Measurements from ENCODE around the gene CDC5L. TPM values are rescaled to one million over a fixed set of nuclear protein-coding genes. Genes with fewer than 3 reads are reported as not detected.

CDC5L gene
- total RNA-seq, 2 donors from 2014 or later = 17.8 to 19.1 TPM

DNA sequence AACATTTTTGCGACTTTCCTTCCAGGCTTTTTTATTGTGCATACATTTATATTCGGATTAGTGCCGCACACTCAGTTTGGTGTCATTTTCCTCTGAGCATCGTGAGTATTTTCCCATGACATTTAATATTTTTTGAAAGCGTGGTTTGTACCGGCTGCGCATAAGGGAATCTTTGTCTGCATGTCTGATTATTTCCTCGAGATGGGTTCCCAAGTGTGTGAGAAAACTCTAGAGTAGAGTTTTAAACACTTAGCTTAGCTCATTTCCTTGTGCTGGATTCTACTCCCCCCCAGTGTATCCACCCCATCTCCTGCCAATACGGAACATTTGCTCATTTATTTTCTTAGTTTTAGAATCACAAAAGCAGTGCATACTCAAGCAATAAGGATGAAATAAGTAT, 94.3 kb downstream of the CDC5L start:
- no peak for DNase-seq
- ATAC-seq = peak in 1 of 2 donors; percentile 16
- intact Hi-C loops (cut with DNase I) = loop anchor here in 1 of 2 donors (10.0 kb wide), 1 partner anchor 163 kb away; no protein-coding TSS in a partner anchor

DNA sequence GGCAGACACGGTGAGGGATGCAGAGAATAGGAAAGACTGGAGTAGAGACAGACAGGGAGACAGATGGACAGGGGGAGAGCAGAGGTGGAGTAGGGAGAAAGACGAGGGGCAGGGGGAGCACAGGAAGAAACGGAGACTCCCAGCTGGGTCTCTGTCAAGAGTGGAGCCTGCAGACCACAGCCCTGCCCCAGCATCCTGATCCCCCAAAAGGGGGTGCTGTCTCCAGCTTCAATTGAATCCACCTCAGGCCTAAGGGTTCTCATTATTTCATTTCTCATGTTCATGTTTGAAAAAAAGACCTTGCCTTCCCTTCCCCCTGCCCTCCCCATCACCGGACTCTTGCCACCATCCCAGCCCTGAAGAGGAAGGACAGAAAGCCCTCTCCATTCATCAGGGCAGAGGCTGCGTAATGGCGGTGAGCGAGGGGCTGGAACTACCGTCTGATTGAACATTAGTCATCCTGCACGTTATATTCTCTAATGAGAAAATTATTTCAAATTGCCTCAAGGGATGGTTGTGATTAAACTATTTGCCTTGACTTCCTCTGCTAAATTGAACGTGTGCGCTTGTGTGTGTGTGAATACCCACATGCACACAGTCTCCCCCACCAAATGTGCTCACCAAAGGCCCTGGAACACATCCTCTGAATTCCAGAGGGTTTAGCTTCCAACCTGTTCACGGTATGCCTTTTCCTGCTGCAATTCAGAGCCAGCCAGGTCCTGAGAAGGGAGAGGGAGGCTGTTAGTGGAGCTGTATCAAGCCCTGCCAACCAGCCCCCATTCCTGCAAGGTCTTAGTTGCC, 98.3 kb downstream of the CDC5L start:
- DNase-seq = no peak
- intact Hi-C loops (cut with DNase I) = loop anchor here in 1 of 2 donors (10.0 kb wide), 1 partner anchor 159 kb away; no protein-coding TSS in a partner anchor
- ATAC-seq = no peak

DNA sequence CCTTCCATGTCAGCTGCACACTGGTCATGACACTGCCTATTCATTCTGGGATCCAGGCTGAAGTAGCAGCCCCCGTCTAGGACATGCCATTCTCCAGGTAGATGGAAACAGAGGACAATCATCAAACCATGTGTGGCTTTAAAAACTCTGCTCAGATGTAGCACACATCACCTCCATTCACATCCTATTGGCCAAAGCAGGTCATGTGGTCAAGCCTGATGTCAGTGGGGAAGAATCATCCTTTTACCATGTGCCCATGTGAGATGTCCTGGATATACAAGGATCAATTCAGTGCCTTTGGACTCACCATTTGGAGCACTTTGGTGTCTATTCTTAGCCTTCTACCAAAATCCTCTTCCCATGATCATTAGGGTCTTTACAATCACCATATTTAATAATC, 99.5 kb downstream of the CDC5L start:
- DNase-seq (no peak), ATAC-seq (no peak)
- intact Hi-C loops (cut with DNase I) = loop anchor here in 1 of 2 donors (10.0 kb wide), 1 partner anchor 158 kb away; no protein-coding TSS in a partner anchor

DNA sequence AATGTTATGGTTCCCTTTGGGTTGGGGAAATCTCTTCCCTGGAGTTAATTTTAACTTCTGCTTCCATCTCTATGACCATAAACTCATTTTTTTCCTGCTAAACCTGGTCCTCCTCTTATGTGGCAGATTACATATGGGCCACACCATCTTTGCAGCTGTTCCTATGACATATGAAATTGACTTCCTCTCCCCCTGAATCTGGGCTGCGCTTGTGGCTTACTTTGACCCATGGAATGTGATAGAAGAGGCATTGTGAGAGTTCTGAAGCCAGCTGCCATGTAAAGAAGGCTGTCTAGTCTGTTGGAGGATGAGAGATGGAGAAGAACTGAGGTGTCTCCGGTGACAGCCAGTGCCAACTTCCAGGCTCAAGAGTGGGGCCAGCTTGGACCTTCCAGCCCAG, 100.1 kb downstream of the CDC5L start:
- no peak for DNase-seq
- intact Hi-C loops (cut with DNase I) = loop anchor here in 1 of 2 donors (10.0 kb wide), 1 partner anchor 157 kb away; no protein-coding TSS in a partner anchor
- ATAC-seq = no peak

DNA sequence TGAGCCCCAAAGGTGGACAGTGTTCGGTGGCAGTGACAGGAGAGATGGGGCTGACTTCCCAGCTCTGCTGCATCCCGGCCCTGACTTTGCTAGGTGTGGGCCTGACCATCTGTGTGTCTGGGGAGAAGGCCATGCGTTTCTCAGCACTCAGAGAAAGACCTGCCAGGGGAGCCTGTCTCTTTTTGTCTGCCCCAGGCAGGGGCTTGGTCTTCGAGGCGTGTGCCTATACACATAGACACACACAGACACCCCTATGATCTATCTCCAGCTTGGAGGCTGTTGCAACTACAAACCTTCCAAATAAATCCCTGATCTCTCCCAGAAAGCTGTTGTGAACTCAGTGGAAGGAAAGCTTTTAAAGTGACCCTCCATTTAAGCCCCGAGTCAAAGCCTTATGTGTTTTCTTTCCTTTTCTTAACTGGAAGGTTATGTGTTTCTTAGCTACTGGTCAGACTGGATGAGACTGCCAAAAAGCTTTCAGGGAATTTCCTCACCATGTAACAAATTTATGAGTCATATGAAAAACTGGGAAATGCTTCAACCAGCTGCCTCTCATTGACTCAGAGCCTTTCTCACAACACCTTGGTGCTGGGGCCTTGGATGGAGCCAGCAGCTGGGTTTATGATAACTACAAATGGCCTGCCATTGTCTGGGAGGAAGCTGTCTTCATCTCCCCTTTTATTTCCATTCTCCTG, 102.6 kb downstream of the CDC5L start:
- DNase-seq (peak; percentile 41), ATAC-seq (peak; percentile 89 to 94)
- intact Hi-C loops (cut with DNase I) = loop anchor here in 1 of 2 donors (10.0 kb wide), 1 partner anchor 155 kb away; no protein-coding TSS in a partner anchor

DNA sequence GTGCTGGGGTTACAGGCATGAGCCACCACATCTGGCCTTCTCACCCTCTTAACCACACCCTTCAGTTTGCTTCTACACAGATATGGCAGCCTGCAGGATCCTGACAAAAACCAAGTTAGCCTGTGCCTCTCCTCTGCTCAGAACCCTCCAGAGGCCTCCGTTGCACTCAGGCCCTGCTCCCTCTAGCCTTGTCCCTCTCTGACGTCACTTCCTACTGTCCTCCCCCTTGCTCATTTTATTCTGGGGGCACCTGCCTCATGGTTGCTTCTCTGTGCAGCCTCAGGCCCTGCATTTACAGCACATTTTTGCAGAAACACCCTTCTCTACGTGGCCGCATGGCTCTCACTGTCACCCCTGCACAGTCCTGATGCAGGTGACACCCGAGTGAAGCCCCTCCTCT, 105.6 kb downstream of the CDC5L start:
- no peak for ATAC-seq
- no peak for DNase-seq
- intact Hi-C loops (cut with DNase I) = no loop called here

DNA sequence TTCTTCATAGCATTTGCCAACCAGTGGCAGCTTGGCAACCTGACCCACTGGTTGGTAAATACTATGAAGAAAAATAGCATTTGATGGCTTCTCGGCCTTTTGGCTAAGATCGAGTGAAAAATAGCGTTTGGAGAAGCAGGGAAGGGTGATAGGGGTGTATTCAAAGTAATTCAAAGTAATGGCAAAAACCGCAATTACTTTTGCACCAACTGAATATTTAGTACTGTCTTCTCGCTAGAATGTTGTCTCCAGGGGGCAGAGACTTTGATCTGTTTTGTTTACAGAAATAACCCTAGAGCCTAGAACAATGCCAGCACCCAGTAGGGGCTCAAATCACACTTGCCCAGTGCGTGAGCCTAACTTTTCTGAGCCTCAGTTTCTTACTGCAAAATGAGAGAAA, 106.1 kb downstream of the CDC5L start:
- ATAC-seq = no peak
- no peak for DNase-seq
- intact Hi-C loops (cut with DNase I) = no loop called here

DNA sequence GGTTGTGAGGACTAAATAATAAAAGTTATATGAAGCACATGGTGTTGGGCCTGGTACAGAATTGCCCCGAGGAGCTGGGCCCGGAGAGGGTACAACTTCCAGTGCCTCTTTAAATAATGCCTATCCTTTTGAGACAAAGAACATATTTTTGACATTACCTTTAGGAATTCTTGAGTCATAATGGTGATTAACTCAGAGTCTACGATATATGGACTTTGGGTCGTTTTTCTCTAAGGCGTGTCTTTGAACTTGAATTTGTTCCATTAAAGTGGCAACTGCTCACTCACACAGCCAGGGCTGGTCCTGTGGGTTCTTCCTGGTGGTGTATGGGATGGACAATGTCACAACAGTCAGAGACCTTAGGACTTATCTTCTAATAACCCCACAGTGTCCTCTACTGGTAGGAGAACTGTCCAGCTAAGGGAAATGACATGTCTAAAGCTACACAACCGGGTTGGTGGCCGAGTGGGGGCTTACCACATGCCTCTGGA, 106.5 kb downstream of the CDC5L start:
- ATAC-seq (no peak), DNase-seq (no peak)
- intact Hi-C loops (cut with DNase I) = no loop called here

DNA sequence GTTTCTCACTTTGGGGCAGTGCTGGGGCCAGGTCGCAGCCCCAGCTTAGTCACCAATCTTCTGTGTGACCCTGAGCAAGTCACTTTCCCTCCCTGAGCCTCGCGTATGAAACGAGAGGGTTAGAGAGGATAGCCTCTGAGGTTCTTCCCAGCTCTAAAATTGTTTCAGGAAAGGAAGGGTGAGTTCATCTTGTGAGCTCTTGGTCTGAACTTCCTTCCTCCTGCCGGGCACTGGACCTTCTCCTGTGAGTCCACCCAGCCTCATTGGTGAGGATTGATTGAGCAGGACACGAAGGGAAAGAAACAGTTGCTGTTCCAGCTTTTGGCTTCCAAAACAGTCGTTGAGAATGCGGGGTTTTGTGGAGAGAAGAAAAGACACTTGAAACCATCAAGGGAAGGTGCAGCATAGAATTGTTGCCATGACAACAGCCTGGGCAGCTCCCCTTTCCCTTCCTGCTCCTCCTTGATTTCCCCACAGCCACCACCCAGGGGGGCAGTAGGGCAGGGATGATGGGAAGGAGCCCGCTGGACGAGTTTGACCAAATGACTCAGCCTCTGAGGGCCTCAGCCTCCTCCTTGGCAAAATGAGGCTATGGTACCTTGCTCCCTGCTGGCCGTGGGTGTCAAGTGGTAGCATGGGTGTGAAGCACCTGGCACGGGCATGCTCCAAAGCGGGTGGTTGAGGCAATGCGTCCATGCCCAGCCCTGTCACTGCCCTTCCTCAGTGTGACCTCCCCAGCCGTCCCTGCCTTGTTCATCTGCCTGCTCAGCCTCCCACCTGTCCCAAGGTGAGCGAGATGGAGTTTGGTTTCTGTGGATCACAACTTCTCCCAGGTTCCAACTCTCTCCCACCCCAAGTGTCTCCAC, 107.8 kb downstream of the CDC5L start:
- intact Hi-C loops (cut with DNase I) = no loop called here
- DNase-seq = no peak
- ATAC-seq = no peak

DNA sequence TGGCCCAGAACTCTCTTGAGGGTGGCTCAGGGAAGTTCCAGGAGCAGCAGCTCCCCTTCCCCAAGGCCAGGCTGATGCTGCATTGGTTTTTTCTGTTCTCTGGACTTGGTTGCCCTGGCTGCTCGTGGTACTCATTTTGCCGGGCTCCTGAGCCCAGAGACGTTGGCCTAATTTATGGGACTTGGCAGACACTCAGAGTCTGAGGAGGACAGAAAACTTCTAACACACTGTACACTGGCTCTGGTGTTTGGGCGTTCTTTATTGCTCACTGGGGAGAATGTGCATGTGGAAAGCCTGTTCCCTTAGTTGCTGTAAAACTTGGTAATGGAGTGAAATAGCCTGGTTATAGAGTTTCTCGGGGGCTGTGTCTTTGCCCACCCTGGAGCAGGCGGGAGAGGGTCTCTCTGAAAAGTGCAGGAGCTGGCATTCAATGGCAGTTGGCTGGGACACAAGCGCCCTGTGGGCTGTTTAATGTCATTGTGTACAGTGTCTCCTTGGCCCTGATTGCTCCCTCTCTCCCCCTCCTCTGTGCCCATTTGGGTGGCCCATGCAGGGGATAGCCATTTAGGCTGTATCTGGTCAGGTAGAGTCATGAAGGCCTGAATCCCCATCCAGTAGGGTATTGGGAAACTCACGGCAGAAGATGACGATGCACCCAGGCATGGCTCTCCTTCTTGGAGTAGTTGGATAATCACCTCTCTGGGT, 109.3 kb downstream of the CDC5L start:
- intact Hi-C loops (cut with DNase I) = no loop called here
- peak in 1 of 2 donors; percentile 9 for ATAC-seq

DNA sequence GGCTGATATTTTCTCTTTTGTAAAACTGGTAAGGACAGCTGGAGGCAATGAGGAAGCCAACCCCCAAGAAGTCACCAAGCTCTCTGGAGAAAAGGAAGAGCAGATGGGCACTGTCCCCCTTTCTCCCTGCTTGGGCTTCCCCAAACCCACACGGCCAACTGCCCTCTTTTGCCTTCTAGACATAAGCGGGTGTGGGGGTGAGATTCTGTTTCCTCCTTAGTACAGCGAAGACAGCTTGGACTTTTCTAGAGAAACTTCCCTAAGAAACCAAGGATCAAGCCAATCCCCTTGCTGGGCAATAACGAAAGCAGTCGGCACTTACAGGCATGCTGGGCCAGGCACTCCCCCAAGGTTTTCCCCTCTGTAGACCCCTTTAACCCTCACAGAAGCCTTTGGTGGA, 110.3 kb downstream of the CDC5L start:
- no peak for DNase-seq
- intact Hi-C loops (cut with DNase I) = no loop called here
- no peak for ATAC-seq

More for the DNA sequence above, 109.3 kb downstream of the CDC5L start:
- no peak for DNase-seq

DNA sequence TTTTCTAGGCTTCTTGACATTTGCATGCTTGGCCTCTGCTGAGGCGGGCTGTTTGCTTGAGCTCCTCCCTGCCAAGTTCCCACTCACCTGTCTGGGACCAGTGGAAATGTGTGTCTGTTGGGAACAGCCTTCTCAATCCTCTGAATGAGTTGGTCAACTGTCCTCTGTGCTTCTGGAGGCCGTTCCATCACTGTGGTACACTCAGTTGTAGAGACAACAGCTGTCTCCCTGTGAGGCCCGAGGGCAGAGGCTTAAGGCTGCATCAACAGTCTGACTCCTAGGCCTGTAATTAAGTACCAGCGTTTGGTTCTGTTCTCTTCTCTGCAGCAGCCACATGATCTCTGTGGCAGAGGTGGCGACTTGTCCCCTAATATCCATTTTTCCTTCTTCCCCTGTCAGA, 110.9 kb downstream of the CDC5L start:
- no peak for ATAC-seq
- DNase-seq = no peak
- intact Hi-C loops (cut with DNase I) = no loop called here

DNA sequence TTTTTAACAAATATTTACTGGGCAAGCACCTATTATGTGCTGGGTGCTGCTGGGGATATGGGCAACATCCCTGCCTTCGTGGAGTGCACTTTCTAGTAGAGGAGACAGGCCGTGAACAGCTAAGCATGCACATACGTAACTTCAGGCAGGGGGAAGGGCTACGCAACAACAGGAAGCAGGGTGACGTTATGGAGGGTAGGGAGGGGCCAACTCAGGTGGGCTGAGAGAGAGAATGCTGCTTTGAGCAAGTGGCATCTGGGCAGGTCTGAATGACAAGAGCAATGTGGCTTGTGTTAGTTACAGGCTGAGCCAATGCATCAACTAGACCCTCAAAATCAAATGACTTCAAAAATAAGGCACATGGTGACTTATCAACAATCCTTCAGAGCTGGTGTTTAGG, 112.1 kb downstream of the CDC5L start:
- ATAC-seq (no peak), DNase-seq (no peak)
- intact Hi-C loops (cut with DNase I) = no loop called here

Small RNAs within 50 kb of the gene (microRNA-seq; reads per million reads assigned to microRNA genes)
- gene MIR4642 = 0 reads per million in 2 donors

Other genes starting within 250 kb of the CDC5L start
- gene CAPN11, start 228.9 kb upstream of the CDC5L start, total RNA-seq = under 1 TPM; 0.39 to 0.97 TPM
- gene MYMX, start 170.8 kb upstream of the CDC5L start, total RNA-seq = 1 to 10 TPM; 2.4 to 3.8 TPM
- gene SLC29A1, start 164.1 kb upstream of the CDC5L start, total RNA-seq = 100 to 1,000 TPM; 115 to 130 TPM
- gene HSP90AB1, start 140.6 kb upstream of the CDC5L start, total RNA-seq = 100 to 1,000 TPM; 657 to 662 TPM
- 10 to 100 TPM; 23.3 to 29.9 TPM for gene SLC35B2, start 130.2 kb upstream of the CDC5L start, total RNA-seq
- gene NFKBIE, start 122.2 kb upstream of the CDC5L start, total RNA-seq = 1 to 10 TPM; 3.8 to 5.8 TPM
- gene TMEM151B, start 117.3 kb upstream of the CDC5L start, total RNA-seq = under 1 TPM in 1 of 2 donors, not detected in 1; 0.05 TPM
- 1 to 10 TPM; 8.2 to 9.6 TPM for gene AARS2, start 74.4 kb upstream of the CDC5L start, total RNA-seq
- not detected for gene SPATS1, start 45.1 kb upstream of the CDC5L start, total RNA-seq

All from left cardiac atrium (tissue), 4 donors.